HG02642 (cell line): ENCODE results near the gene ANKRD40.
A peak's percentile ranks its signal among the peaks of the same experiment; 100 is the strongest.
"Not testable (repeated sequence)": the region's sequence is repeated elsewhere in the genome, so short reads cannot be mapped to it uniquely, and the experiment has no call there.

ENCODE experiments used
- ATAC-seq: cut with Tn5 transposase; IDR thresholded peaks from one replicate; pipeline ENCODE4 v1.9.1; 2021; ENCODE audit warnings: mild to moderate bottlenecking; ENCODE audit not compliant: unreplicated experiment, poor library complexity

The ANKRD40 gene, protein sequence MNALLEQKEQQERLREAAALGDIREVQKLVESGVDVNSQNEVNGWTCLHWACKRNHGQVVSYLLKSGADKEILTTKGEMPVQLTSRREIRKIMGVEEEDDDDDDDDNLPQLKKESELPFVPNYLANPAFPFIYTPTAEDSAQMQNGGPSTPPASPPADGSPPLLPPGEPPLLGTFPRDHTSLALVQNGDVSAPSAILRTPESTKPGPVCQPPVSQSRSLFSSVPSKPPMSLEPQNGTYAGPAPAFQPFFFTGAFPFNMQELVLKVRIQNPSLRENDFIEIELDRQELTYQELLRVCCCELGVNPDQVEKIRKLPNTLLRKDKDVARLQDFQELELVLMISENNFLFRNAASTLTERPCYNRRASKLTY

DNA sequence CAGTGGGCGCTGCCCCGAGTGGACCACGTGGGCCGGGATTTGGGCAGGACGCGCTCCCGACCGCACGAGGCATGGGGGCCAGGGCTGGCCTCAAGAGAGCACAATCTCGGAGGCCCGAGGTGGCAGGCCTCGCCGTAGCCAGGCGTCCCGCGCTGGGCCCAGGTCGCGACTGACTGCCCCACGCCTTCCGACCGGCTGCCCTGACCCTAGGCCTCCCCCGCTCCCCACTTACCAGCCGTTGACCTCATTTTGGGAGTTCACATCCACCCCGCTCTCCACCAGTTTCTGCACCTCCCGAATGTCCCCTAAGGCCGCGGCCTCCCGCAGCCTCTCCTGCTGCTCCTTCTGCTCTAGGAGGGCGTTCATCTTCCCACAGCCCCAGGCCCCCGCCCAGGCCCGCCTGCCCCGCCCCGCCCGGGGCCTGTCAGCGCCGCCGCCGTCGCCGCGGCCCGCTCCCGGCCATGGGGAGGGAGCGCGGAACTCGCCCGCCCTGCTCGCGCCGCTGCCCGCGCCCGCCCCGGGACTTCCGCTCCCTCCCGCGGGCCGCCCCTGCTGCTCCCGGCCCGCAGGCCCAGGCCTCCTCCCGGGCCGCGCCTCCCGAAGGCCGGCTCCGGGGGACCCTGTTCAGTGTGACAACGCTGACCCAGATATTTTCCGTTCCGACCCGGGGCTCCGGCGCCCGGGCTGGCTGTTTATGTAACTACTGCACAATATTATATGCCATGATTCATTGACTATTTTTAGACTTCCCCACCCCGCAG is at the start of gene ANKRD40:
Gene ANKRD40, minus strand, starts transcription at position 626 of the 761 bp plus-strand sequence. Its CDS starts 260 bp downstream, at position 366.
- peak; percentile 84 for ATAC-seq

- no peak for ATAC-seq
Measured at GRCh38 chr17:50754521-50754920, 46.8 kb upstream of the ANKRD40 start.

DNA sequence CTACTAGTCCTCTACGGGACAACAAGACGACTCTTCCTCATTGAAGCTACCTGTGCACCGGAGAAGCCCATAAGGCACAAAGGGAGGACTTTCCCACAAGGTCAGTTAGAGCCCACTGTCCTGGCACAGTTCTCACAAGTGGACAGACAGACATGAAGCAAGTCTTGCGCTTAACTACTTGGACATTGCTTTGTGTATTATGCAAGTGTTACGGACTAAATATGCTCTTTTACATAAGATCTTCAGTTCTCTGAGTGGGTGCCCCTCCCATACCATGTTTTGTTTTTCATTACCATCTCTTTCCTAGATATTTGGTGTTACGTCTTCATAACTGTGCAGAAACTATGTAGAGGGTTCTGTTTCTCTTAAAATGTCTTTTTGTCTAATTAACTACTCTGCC is 41.5 kb upstream of the ANKRD40 start:
- no peak for ATAC-seq

GRCh38 chr17:50745631-50746030 is 37.9 kb upstream of the ANKRD40 start:
- ATAC-seq: no peak

- no peak for ATAC-seq
Measured at GRCh38 chr17:50739098-50739497, 31.4 kb upstream of the ANKRD40 start.

- no peak for ATAC-seq
Measured at GRCh38 chr17:50737118-50737698, 29.5 kb upstream of the ANKRD40 start.

- ATAC-seq: no peak
Measured at GRCh38 chr17:50735287-50735686, 27.6 kb upstream of the ANKRD40 start.

DNA sequence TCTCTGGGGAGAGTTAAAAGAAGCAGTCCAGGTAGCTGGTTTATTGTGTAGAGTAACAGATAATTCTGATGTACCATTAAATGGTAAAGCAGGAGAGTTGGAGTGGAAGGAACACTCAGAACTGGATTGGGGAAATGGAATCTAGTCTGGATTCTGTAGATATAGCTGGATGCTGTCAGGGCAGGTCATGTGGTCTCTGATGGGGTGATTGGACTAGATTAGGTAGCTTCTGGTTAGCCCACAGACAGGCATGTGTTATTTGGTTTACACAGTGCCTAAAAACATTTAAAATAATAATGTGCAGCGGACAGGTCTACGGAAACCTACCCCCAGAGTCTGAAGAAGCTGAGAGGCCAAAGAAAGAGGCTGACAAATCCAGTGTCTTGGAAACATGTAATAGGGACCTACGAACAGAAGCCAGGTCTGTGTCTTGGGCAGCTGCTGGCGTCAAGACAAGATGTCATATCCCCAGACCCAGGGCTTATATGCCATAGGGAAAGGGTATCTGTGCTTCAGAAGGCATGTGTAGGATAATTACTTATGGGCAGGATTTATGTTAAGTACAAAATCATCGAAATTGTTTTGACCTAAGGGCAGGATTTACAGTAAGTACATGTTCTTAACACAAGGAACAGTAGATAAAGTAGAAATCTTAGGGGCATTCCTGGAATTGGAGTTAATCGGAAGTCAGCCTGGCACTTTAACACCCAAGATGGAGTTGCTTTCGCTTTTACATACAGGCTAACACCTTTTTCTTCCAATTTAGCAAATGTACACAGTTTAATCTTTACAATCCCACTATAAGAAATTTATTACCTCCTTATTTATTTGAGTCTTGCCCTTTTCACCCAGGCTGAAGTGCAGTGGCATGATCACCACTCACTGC is 24.1 kb upstream of the ANKRD40 start:
- no peak for ATAC-seq

GRCh38 chr17:50728881-50729765 is 21.4 kb upstream of the ANKRD40 start:
- no peak for ATAC-seq

GRCh38 chr17:50728112-50728429 is 20.4 kb upstream of the ANKRD40 start:
- no peak for ATAC-seq

- ATAC-seq: no peak
Measured at GRCh38 chr17:50725769-50726655, 18.3 kb upstream of the ANKRD40 start.

- ATAC-seq: not testable (repeated sequence)
Measured at GRCh38 chr17:50724622-50725021, 16.9 kb upstream of the ANKRD40 start.

- ATAC-seq: no peak
Measured at GRCh38 chr17:50722746-50723145, 15.0 kb upstream of the ANKRD40 start.

- ATAC-seq: no peak
Measured at GRCh38 chr17:50721194-50722010, 13.7 kb upstream of the ANKRD40 start.

DNA sequence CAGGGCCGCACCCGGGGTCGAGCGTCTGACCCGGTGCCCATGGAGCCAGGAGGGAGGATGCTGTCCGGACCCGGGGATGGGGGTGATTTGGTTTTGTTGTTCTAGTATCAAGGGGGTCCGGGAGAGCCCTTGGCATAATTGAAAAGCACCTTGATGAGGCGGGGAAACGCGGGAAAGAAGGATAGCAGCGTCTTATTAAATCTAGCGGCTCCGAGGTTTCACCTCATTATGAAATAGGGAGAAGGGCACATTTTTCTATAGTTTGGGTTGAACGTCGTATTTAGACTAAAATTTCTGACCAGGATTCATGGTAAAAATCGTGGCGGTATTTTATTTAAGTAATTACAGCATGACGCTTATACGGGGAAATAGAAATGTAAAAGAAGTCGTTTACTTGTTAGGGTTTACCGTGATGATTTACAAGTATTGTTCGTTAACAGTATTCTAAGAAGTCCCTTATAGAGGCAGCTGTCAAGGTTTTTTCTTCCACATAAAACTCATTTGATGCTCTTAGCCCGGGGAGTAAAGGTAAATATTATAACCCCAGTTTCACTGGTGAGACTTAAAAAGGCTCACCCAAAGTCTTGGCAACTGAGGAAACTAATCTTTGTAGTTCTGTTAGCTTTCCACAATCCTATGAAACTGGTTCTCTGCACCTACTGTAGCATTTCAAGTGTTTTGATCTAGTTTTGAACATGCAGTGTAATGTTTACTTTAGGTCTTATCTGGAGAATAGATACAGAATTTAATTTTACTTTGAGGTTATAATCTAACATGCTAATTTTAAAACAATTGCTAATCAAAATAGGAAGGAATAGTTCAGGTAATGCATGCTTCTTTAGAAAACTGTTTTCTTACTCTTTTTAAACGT is 12.4 kb upstream of the ANKRD40 start:
- ATAC-seq: no peak

DNA sequence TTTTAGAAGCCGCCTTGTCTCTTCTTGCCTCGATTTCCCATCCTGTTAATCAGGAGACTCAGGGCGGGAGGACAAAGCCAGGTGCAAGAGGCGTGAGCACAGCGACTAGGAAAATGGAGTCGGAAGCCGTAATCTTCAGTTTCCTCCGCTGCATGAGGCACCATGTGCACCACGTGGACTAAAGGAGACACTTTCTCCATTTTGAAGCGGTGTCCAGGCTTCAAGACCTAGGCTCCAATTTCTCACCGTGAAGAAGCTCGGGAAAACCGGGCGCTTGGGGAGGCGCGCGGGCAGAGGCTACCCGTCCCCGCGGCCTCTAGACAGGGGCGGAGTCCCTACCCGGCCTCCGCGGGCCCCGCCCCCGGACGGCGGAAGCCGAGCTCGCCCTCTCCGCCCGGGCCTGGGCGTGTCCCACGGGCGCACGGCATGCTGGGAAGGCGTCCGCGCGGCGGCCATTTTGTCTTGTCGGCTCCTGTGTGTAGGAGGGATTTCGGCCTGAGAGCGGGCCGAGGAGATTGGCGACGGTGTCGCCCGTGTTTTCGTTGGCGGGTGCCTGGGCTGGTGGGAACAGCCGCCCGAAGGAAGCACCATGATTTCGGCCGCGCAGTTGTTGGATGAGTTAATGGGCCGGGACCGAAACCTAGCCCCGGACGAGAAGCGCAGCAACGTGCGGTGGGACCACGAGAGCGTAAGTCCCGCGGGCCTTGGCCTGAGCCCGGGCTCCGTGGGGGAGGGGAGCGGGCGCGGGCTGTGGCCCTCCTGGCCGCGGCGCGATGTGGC is 11.6 kb upstream of the ANKRD40 start, which contains the start of gene LUC7L3:
Gene LUC7L3, plus strand, starts transcription at position 460 of the 780 bp plus-strand sequence. Its CDS starts 130 bp downstream, at position 590.
- ATAC-seq: peak; percentile 94
